MM.1S (cell line): Measurements from ENCODE around the gene KIAA1328.

Experiments
- EZH2phosphoT487 ChIP-seq: fragments of 300-600 bp; sonication (generic); IDR thresholded peaks from 2 replicates; pipeline ENCODE4 v1.6.1; 2018; ENCODE audit warnings: antibody characterized with exemption, low read length
- TF ChIP-seq, protein P1 (sequence below): fragments of 300-600 bp; sonication (generic); IDR thresholded peaks from 2 replicates; pipeline ENCODE4 v1.5.1; 2016; ENCODE audit warnings: antibody characterized with exemption, low read length, mixed read lengths

DNA sequence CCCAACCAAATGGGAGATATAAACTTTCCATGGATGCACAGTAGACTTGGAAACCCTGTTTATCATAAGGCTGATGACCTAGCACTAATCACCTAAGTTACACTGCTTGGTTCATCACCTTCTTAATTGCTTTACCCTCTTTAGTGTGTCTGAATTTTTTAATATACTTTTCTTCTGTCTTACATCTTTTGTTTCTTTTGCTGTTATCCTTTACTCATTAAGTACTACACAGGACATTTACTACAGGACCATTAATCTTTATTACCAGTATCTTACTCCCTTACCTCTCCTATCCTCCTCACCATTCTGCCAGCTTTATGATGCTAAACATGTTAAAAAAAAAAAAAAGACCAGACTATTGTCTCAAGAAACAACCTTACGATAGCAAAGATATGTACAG lies 333.6 kb downstream of the KIAA1328 start:
- no peak for TF ChIP-seq EZH2phosphoT487
- TF ChIP-seq, protein P1, sequence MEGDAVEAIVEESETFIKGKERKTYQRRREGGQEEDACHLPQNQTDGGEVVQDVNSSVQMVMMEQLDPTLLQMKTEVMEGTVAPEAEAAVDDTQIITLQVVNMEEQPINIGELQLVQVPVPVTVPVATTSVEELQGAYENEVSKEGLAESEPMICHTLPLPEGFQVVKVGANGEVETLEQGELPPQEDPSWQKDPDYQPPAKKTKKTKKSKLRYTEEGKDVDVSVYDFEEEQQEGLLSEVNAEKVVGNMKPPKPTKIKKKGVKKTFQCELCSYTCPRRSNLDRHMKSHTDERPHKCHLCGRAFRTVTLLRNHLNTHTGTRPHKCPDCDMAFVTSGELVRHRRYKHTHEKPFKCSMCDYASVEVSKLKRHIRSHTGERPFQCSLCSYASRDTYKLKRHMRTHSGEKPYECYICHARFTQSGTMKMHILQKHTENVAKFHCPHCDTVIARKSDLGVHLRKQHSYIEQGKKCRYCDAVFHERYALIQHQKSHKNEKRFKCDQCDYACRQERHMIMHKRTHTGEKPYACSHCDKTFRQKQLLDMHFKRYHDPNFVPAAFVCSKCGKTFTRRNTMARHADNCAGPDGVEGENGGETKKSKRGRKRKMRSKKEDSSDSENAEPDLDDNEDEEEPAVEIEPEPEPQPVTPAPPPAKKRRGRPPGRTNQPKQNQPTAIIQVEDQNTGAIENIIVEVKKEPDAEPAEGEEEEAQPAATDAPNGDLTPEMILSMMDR = no peak
